GM19452 (cell line): ENCODE data around the gene ADPRS.

Experiments used
- ATAC-seq: cut with Tn5 transposase; IDR thresholded peaks from one replicate; pipeline ENCODE4 v1.9.1; 2021; ENCODE audit not compliant: unreplicated experiment

The ADPRS gene

GRCh38 chr1:36128905-36129206, 40.2 kb downstream of the ADPRS start:
- no peak for ATAC-seq

GRCh38 chr1:36132029-36132428, 43.3 kb downstream of the ADPRS start:
- ATAC-seq, result no peak

- ATAC-seq, result no peak
Measured at GRCh38 chr1:36133484-36133883, 44.8 kb downstream of the ADPRS start.

GRCh38 chr1:36134031-36134430, 45.3 kb downstream of the ADPRS start:
- ATAC-seq, result no peak

- no peak for ATAC-seq
Measured at GRCh38 chr1:36134505-36135329, 46.0 kb downstream of the ADPRS start.

- no peak for ATAC-seq
Measured at GRCh38 chr1:36135330-36135667, 46.6 kb downstream of the ADPRS start.

- no peak for ATAC-seq
Measured at GRCh38 chr1:36135796-36136195, 47.1 kb downstream of the ADPRS start.

GRCh38 chr1:36136535-36136934, 47.8 kb downstream of the ADPRS start:
- no peak for ATAC-seq

- no peak for ATAC-seq
Measured at GRCh38 chr1:36137226-36137625, 48.5 kb downstream of the ADPRS start.

GRCh38 chr1:36137776-36138175, 49.1 kb downstream of the ADPRS start:
- ATAC-seq, result no peak

GRCh38 chr1:36139521-36139920, 50.8 kb downstream of the ADPRS start:
- ATAC-seq, result no peak

- ATAC-seq, result no peak
Measured at GRCh38 chr1:36142121-36142520, 53.4 kb downstream of the ADPRS start.

GRCh38 chr1:36143424-36143823, 54.7 kb downstream of the ADPRS start:
- no peak for ATAC-seq
